Tibial nerve (tissue), 4 donors: Measurements from ENCODE around the gene FBXO46. TPM values are rescaled to one million over a fixed set of nuclear protein-coding genes. Genes with fewer than 3 reads are reported as not detected.

ENCODE experiments used
- DNase-seq, 2 donors: peaks; one replicate each; pipeline ENCODE4 v3.0.0-alpha.2; 2019; ENCODE audit warnings: low spot score in 2 of 2
- H3K27ac ChIP-seq, 4 donors: fragments of 200-600 bp; sonication (generic) in 3 of 4; one replicate each; pipeline ENCODE4 v1.5.1; 2017 to 2019; ENCODE audit warnings: mild to moderate bottlenecking in 1 of 4
- H3K27me3 ChIP-seq, 2 donors: fragments of 200-600 bp; sonication (generic) in 1 of 2; one replicate each; pipeline versions ENCODE4 v1.5.1 to v1.6.0; 2017 to 2019
- H3K36me3 ChIP-seq, 3 donors: fragments of 200-600 bp; sonication (generic); one replicate each; pipeline ENCODE4 v1.5.1; 2018 to 2019
- H3K4me1 ChIP-seq, 4 donors: fragments of 200-600 bp; sonication (generic) in 3 of 4; one replicate each; pipeline ENCODE4 v1.5.1; 2017 to 2019
- H3K4me3 ChIP-seq, 4 donors: fragments of 200-600 bp; sonication (generic) in 3 of 4; one replicate each; pipeline ENCODE4 v1.5.1; 2017 to 2019; ENCODE audit warnings: mild to moderate bottlenecking in 1 of 4, moderate library complexity in 1 of 4
- H3K9me3 ChIP-seq, 4 donors: fragments of 200-600 bp; sonication (generic) in 3 of 4; one replicate each; pipeline ENCODE4 v1.5.1; 2017 to 2019
- EP300 ChIP-seq, 2 donors: sonication (generic); formaldehyde crosslinking; IDR thresholded peaks; one replicate each; pipeline ENCODE4 v1.6.1; 2017; ENCODE audit warnings: antibody characterized with exemption in 2 of 2, mild to moderate bottlenecking in 1 of 2
- POLR2A ChIP-seq, 2 donors: fragments of 450-650 bp; IDR thresholded peaks; one replicate each; pipeline ENCODE4 v1.6.1; 2017; ENCODE audit warnings: antibody characterized with exemption in 2 of 2, mild to moderate bottlenecking in 2 of 2, moderate library complexity in 2 of 2
- WGBS, 2 donors: methylation state at CpG; one replicate each; pipeline ENCODE4 v1.1.5; 2018; 5-methylcytosine and 5-hydroxymethylcytosine counted together
- total RNA-seq, 4 donors: library from RNA; depleted of rRNA; stranded (reverse); fragments of >200 nt; gene quantifications; one replicate each; pipeline ENCODE4 v1.1.0, GENCODE V29; 2016
- TF ChIP-seq, protein P1 (sequence below), 5 experiments: fragments of 200-600 bp in 3 of 5; fragments of 450-650 bp in 2 of 5; sonication (generic) in 3 of 5; IDR thresholded peaks; one replicate each; pipeline ENCODE4 v1.5.1; 2016 to 2019; ENCODE audit warnings: antibody characterized with exemption in 5 of 5, mild to moderate bottlenecking in 3 of 5, moderate library complexity in 2 of 5

FBXO46 gene
- total RNA-seq, 4 donors from 2014 or later, result 9.8 to 15.9 (median 13.7) TPM

DNA sequence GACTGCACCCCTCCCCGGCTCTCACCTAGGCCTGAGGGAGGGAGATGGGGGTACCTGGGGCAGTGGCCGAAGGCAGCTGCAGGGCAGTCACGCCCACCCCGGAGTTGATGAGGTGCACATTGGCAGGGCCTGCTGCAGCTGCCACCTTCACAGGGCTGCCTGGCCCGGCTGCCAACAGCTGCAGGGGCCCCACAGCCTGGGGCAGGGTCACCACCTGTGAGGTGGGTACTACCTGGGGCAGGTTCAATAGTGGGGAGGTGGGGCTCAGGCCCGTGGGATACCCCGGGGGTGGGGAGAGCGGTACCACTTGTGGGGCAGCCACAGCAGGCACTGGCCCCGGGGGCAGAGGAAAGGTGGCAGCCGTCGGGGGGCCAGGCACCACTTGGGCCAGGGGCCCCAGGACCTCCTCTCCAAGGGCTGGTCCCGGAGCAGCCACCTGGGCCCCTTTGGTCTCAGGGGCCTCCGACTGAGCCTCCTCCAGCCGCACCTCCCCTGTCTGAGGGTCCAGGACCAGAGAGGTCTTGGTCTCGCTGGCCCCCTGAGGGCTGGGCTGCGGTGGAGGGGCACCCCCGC is 35.7 kb upstream of the FBXO46 start:
- DNase-seq, result no peak
- H3K27ac ChIP-seq, result peak overlapping the region; percentile 91 to 99 (median 96)
- TF ChIP-seq EP300 (IDR thresholded peaks at IDR 0.05) (no peak), POLR2A (IDR thresholded peaks at IDR 0.05) (no peak)
- TF ChIP-seq, protein P1, sequence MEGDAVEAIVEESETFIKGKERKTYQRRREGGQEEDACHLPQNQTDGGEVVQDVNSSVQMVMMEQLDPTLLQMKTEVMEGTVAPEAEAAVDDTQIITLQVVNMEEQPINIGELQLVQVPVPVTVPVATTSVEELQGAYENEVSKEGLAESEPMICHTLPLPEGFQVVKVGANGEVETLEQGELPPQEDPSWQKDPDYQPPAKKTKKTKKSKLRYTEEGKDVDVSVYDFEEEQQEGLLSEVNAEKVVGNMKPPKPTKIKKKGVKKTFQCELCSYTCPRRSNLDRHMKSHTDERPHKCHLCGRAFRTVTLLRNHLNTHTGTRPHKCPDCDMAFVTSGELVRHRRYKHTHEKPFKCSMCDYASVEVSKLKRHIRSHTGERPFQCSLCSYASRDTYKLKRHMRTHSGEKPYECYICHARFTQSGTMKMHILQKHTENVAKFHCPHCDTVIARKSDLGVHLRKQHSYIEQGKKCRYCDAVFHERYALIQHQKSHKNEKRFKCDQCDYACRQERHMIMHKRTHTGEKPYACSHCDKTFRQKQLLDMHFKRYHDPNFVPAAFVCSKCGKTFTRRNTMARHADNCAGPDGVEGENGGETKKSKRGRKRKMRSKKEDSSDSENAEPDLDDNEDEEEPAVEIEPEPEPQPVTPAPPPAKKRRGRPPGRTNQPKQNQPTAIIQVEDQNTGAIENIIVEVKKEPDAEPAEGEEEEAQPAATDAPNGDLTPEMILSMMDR (IDR thresholded peaks at IDR 0.05), result no peak
- H3K27me3 ChIP-seq, result no peaks in the 10 kb centered on the region
- peaks cover 0 to 12% (median 0%) of the 10 kb centered on the region in 3 donors for H3K36me3 ChIP-seq
- H3K9me3 ChIP-seq, result no peaks in the 10 kb centered on the region
- H3K4me3 ChIP-seq, result peak overlapping the region; percentile 54 to 91 (median 83)
- 48 to 55% methylated on average over 10 to 12 of the region's 17 CpGs for WGBS, 2 donors
- H3K4me1 ChIP-seq, result peaks cover 0 to 51% (median 37%) of the 10 kb centered on the region in 4 donors

DNA sequence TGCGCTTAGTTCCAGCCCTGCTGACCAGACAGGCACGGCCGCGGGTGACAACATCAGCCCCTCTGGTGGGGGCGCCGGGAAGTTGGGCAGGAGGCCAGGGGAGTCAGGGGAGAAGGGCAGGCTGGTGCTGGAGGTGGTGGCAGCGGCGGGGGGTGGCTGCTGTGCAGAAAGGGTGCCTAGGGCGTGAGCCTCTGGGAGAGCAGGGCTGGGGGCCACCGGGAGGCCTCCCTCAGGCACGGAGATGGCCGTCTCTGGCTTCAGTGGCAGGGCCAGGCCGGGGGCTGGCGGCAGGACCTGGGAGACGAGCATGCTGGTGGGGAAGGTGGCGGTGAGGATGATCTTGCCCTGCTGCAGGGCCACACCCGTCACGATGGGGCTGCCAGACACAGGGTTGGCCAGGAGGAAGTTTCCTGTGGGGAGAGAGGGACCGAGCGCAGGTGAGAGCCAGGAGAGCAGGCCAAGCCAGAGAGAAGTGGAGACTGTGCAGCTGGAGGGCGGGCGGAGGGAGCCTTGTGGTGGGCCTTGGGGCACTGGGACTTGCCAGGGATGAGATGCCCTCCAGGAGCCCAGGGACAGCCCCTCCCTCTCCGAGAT is 35.1 kb upstream of the FBXO46 start:
- 57 to 58% methylated on average over 23 of the region's 23 CpGs for WGBS, 2 donors

DNA sequence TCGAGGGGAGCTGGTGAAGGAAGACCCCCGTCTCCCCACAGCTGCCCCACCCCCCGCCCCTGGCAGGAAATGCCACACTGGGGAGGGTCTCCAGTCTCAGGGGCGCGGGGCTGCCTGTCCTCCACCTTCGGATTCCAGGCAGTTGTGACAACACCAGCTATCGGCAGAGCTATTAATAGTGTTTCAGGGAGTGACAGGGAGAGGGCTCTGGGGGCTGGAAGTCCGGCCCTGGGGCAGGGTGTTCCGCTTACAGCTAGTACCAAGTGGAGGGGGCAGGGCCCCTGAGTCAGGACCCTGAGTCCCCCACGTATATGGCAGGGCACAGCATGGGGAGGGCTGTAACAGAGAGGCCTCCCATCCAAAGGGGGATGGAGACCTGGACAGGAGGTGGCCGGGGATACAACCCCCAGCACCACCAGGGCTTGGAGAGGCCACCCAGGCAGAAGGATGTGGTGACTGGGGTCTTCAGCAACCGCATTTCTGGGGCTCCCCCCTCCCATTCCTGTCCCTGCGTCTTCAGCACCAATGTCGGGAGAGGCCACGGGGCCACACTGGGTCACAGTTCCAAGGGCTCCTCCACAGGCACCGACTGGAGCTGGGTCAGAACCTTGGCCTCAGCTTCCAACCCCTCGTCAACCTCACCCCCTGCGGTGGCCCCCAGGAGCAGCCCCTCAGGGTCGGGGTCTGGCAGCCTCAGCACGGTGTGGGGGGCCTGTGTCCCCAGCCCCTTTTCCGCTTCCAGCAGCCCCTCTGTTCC is 34.4 kb upstream of the FBXO46 start:
- no peak overlapping the region for H3K4me3 ChIP-seq
- no peaks in the 10 kb centered on the region for H3K27me3 ChIP-seq
- no peak for DNase-seq
- 37 to 44% methylated on average over 21 of the region's 21 CpGs for WGBS, 2 donors
- no peak for TF ChIP-seq EP300 (IDR thresholded peaks at IDR 0.05)
- no peak for TF ChIP-seq POLR2A (IDR thresholded peaks at IDR 0.05)
- TF ChIP-seq, protein P1 (IDR thresholded peaks at IDR 0.05), result no peak
- peaks cover 0 to 41% (median 31%) of the 10 kb centered on the region in 4 donors for H3K4me1 ChIP-seq
- no peaks in the 10 kb centered on the region for H3K9me3 ChIP-seq
- peaks cover 0 to 9% (median 0%) of the 10 kb centered on the region in 3 donors for H3K36me3 ChIP-seq
- H3K27ac ChIP-seq, result peak overlapping the region; percentile 49 to 99 (median 74)

More for the DNA sequence above, 35.1 kb upstream of the FBXO46 start:
- Histone ChIP-seq H3K36me3 (peaks cover 0 to 9% (median 0%) of the 10 kb centered on the region in 3 donors), H3K4me3 (peak overlapping the region in 1 of 4 donors; percentile 89), H3K9me3 (no peaks in the 10 kb centered on the region), H3K4me1 (peaks cover 0 to 45% (median 31%) of the 10 kb centered on the region in 4 donors), H3K27ac (peak overlapping the region; percentile 49 to 99 (median 96)), H3K27me3 (no peaks in the 10 kb centered on the region)
- TF ChIP-seq EP300 (IDR thresholded peaks at IDR 0.05) (no peak), POLR2A (IDR thresholded peaks at IDR 0.05) (no peak)
- TF ChIP-seq, protein P1 (IDR thresholded peaks at IDR 0.05), result no peak
- DNase-seq, result no peak

DNA sequence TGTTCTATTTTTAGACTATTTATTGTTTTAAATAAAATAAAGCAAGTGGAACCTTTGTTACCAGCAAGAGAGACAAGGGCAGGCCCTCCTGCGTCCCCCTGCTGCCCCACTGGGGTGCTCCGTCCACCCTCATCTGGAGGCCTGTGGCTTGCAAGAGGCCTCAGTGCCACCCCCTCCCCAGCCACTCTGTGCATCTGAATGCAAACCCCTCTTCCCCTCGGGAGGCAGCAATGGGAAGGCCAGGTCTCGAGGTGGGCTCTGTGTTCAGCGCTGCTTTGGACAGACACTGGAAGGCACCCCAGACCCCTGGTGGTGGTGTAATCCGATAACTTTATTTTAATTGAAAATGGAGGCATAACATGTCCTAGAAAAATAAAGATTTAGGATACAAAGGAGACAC is 33.8 kb upstream of the FBXO46 start:
- Histone ChIP-seq H3K36me3 (peaks cover 0 to 9% (median 0%) of the 10 kb centered on the region in 3 donors), H3K9me3 (no peaks in the 10 kb centered on the region), H3K27ac (peak overlapping the region in 3 of 4 donors; percentile 50 to 99 (median 97)), H3K27me3 (no peaks in the 10 kb centered on the region), H3K4me3 (no peak overlapping the region), H3K4me1 (peaks cover 0 to 41% (median 31%) of the 10 kb centered on the region in 4 donors)
- WGBS, 2 donors, result 34 to 59% methylated on average over 6 of the region's 6 CpGs
- DNase-seq, result no peak
- TF ChIP-seq EP300 (IDR thresholded peaks at IDR 0.05) (no peak), POLR2A (IDR thresholded peaks at IDR 0.05) (no peak)
- TF ChIP-seq, protein P1 (IDR thresholded peaks at IDR 0.05), result no peak
